AG04450 (cell line): ENCODE measurements around the gene FARP2. TPM values are rescaled to one million over a fixed set of nuclear protein-coding genes. Genes with fewer than 3 reads are reported as not detected.
"Not testable (repeated sequence)": the region's sequence is repeated elsewhere in the genome, so short reads cannot be mapped to it uniquely, and the experiment has no call there.

Source experiments
- CTCF ChIA-PET: fragments of 300-600, 350-600 bp; formaldehyde crosslinking; extraction: SDS; loops from one replicate; lab custom pipeline; 2022; ENCODE audit warnings: antibody characterized with exemption, inconsistent platforms; lab: Charles Lee
- POLR2A ChIA-PET: fragments of 350-600 bp; formaldehyde crosslinking; extraction: SDS; loops from one replicate; lab custom pipeline; 2021; ENCODE audit warnings: antibody characterized with exemption, inconsistent platforms; lab: Yijun Ruan, JAX
- DNase-seq: peaks from one replicate; pipeline ENCODE4 v3.0.0-alpha.2; 2011; ENCODE audit warnings: low read depth, low spot score
- H3K27ac ChIP-seq: one replicate; pipeline ENCODE4 v1.5.1; 2012; ENCODE audit warnings: low read depth, low read length, control low read depth
- H3K27me3 ChIP-seq: one replicate; pipeline ENCODE4 v1.6.0; 2012; ENCODE audit warnings: low read length; ENCODE audit not compliant: control insufficient read depth, insufficient read depth
- H3K4me3 ChIP-seq: 2 replicates; pipeline ENCODE4 v1.5.1; 2011; ENCODE audit warnings: mild to moderate bottlenecking, low read depth, low read length, control low read depth
- H3K9me3 ChIP-seq: 2 replicates; pipeline ENCODE4 v1.5.1; 2012; ENCODE audit warnings: low read length; ENCODE audit not compliant: control insufficient read depth, insufficient read depth
- CTCF ChIP-seq: IDR thresholded peaks from 2 replicates; pipeline ENCODE4 v1.5.1; 2011; ENCODE audit warnings: low read depth, low read length, control low read depth, inconsistent platforms
- polyA plus RNA-seq: library from polyadenylated mRNA; depleted of rRNA; stranded (reverse); fragments of >200 nt; gene quantifications from 2 replicates; pipeline ENCODE4 v1.2.3, GENCODE V29; 2011

The FARP2 gene
- polyA plus RNA-seq, 1 experiment: 25.4 TPM

GRCh38 chr2:241451840-241452506, 95.9 kb downstream of the FARP2 start:
- H3K4me3 ChIP-seq: no peak overlapping the region
- no peak for TF ChIP-seq CTCF
- no peak overlapping the region for H3K27ac ChIP-seq
- H3K27me3 ChIP-seq: no peaks in the 10 kb centered on the region
- ChIA-PET CTCF (no interaction called here), POLR2A (no interaction called here)
- no peaks in the 10 kb centered on the region for H3K9me3 ChIP-seq
- DNase-seq: no peak

GRCh38 chr2:241453919-241454318, 97.8 kb downstream of the FARP2 start:
- POLR2A ChIA-PET: interaction anchor here (0.9 kb wide), 1 partner anchor 61 kb away, joined by 4 read pairs; no protein-coding TSS in a partner anchor
- H3K27ac ChIP-seq, H3K9me3 ChIP-seq, DNase-seq, CTCF ChIA-PET, H3K4me3 ChIP-seq, H3K27me3 ChIP-seq: not testable (repeated sequence)

GRCh38 chr2:241454837-241455485, 98.9 kb downstream of the FARP2 start:
- no peak overlapping the region for H3K4me3 ChIP-seq
- no peak overlapping the region for H3K27ac ChIP-seq
- ChIA-PET CTCF (no interaction called here), POLR2A (no interaction called here)
- TF ChIP-seq CTCF: no peak
- H3K27me3 ChIP-seq: no peaks in the 10 kb centered on the region
- H3K9me3 ChIP-seq: no peaks in the 10 kb centered on the region
- no peak for DNase-seq

- H3K4me3 ChIP-seq: no peak overlapping the region
- no peaks in the 10 kb centered on the region for H3K27me3 ChIP-seq
- no peak for DNase-seq
- no peak for TF ChIP-seq CTCF
- CTCF ChIA-PET: no interaction called here
- H3K9me3 ChIP-seq: no peaks in the 10 kb centered on the region
- POLR2A ChIA-PET: no interaction called here
- no peak overlapping the region for H3K27ac ChIP-seq
These were observed 100.5 kb downstream of the FARP2 start for GRCh38 chr2:241456546-241456945.

GRCh38 chr2:241458687-241459086, 102.6 kb downstream of the FARP2 start:
- ChIA-PET CTCF (no interaction called here), POLR2A (no interaction called here)
- H3K27ac ChIP-seq: no peak overlapping the region
- no peak for TF ChIP-seq CTCF
- no peaks in the 10 kb centered on the region for H3K27me3 ChIP-seq
- no peak overlapping the region for H3K4me3 ChIP-seq
- DNase-seq: no peak
- no peaks in the 10 kb centered on the region for H3K9me3 ChIP-seq
